ENCODE results near the gene TM7SF2. TPM values are rescaled to one million over a fixed set of nuclear protein-coding genes. Genes with fewer than 3 reads are reported as not detected.

The TM7SF2 gene
- total and polyA plus RNA-seq, 2 of the 13 experiments (the other 11 are each of a cell fraction or from before 2014, with no cell fraction given): 56.0 to 66.9 TPM

- TF ChIP-seq CBX2 (IDR thresholded peaks at IDR 0.05; ENCODE audit: low read depth, low read length) (no peak), CBX2 (CRISPR knock-in tag; IDR thresholded peaks at IDR 0.05; ENCODE audit: low read depth) (no peak), TFDP2 (CRISPR knock-in tag; IDR thresholded peaks at IDR 0.05) (no peak), ZNF33B (CRISPR knock-in tag; IDR thresholded peaks at IDR 0.05) (no peak), PATZ1 (CRISPR knock-in tag; IDR thresholded peaks at IDR 0.05) (0 out of 2 replicates have a peak, but pooled peaks have one; percentile 9), TEAD2 (CRISPR knock-in tag; IDR thresholded peaks at IDR 0.05) (no peak), IRF1 (CRISPR knock-in tag; IDR thresholded peaks at IDR 0.05; ENCODE audit: low read depth) (no peak), ZNF468 (CRISPR knock-in tag; IDR thresholded peaks at IDR 0.05) (no peak), NCOR1 (IDR thresholded peaks at IDR 0.05; ENCODE audit: borderline replicate concordance, low read length) (no peak), PRDM4 (CRISPR knock-in tag; IDR thresholded peaks at IDR 0.05; ENCODE audit: borderline replicate concordance) (no peak), ZFP90 (CRISPR knock-in tag; IDR thresholded peaks at IDR 0.05; ENCODE audit: borderline replicate concordance) (no peak), ZIK1 (CRISPR knock-in tag; IDR thresholded peaks at IDR 0.05; ENCODE audit: borderline replicate concordance, low read depth) (no peak), CSRNP2 (CRISPR knock-in tag; conservative IDR thresholded peaks at IDR 0.05; ENCODE audit: low read depth) (no peak), KDM4B (CRISPR knock-in tag; IDR thresholded peaks at IDR 0.05) (no peak), GABPA (IDR thresholded peaks at IDR 0.05; ENCODE audit: low read depth, low read length) (no peak), GABPA (CRISPR knock-in tag; IDR thresholded peaks at IDR 0.05; ENCODE audit: low read depth) (no peak)
These were observed 30.3 kb downstream of the TM7SF2 start (continued) for GRCh38 chr11:65141896-65142494.

Data from HepG2 (cell line).